Gastrocnemius medialis (tissue), 4 donors: ENCODE data around the gene VASH1. TPM values are rescaled to one million over a fixed set of nuclear protein-coding genes. Genes with fewer than 3 reads are reported as not detected.
A peak's percentile ranks its signal among the peaks of the same experiment; 100 is the strongest.

Experiments used
- ATAC-seq, 2 donors: fragments of 150-250 bp; one replicate each; pipeline ENCODE4 v1.9.1; 2016
- DNase-seq, 2 donors: peaks; one replicate each; pipeline ENCODE4 v3.0.0-alpha.2; 2019
- H3K27ac ChIP-seq, 4 donors: fragments of 200-600 bp; sonication (generic); 1 replicate in 1 of 4; 2 replicates in 3 of 4; pipeline ENCODE4 v1.5.1; 2016 to 2018; ENCODE audit warnings: mild to moderate bottlenecking in 2 of 4, moderate library complexity in 1 of 4
- H3K27me3 ChIP-seq, 3 donors: fragments of 200-600 bp; sonication (generic) in 2 of 3; 1 replicate in 1 of 3; 2 replicates in 2 of 3; pipeline versions ENCODE4 v1.5.1 to v1.6.0; 2016 to 2019; ENCODE audit warnings: mild to moderate bottlenecking in 1 of 3, moderate library complexity in 1 of 3
- H3K36me3 ChIP-seq, 2 donors: fragments of 200-600 bp; sonication (generic) in 1 of 2; one replicate each; pipeline ENCODE4 v1.5.1; 2017 to 2018
- H3K4me1 ChIP-seq, 2 donors: fragments of 200-600 bp; sonication (generic) in 1 of 2; one replicate each; pipeline ENCODE4 v1.5.1; 2016 to 2017; ENCODE audit warnings: mild to moderate bottlenecking in 2 of 2
- H3K4me3 ChIP-seq, 4 donors: fragments of 200-600 bp; sonication (generic) in 3 of 4; 1 replicate in 1 of 4; 2 replicates in 3 of 4; pipeline ENCODE4 v1.5.1; 2016 to 2019; ENCODE audit warnings: mild to moderate bottlenecking in 2 of 4
- H3K9me3 ChIP-seq, 3 donors: fragments of 200-600 bp; sonication (generic) in 2 of 3; 1 replicate in 1 of 3; 2 replicates in 2 of 3; pipeline ENCODE4 v1.5.1; 2016 to 2019
- CTCF ChIP-seq, 5 experiments: fragments of 450-650 bp in 3 of 5; fragments of 200-600 bp in 2 of 5; sonication (generic) in 2 of 5; IDR thresholded peaks in 4 of 5; conservative IDR thresholded peaks in 1 of 5; 1 replicate in 4 of 5; 2 replicates in 1 of 5; pipeline ENCODE4 v1.5.1; 2016 to 2019; ENCODE audit warnings: antibody characterized with exemption in 5 of 5, mild to moderate bottlenecking in 3 of 5, moderate library complexity in 3 of 5
- POLR2A ChIP-seq, 2 donors: fragments of 450-650 bp; IDR thresholded peaks; one replicate each; pipeline ENCODE4 v1.6.1; 2017; ENCODE audit warnings: antibody characterized with exemption in 2 of 2, mild to moderate bottlenecking in 2 of 2, moderate library complexity in 2 of 2
- in situ Hi-C, 4 donors: fragments of 200-750 bp; cut with MboI; loops; one replicate each; pipeline versions ENCODE4 v1.15.0 to v1.8.0; 2017; ENCODE audit warnings: low sequenced_read_pairs in 4 of 4
- intact Hi-C: fragments of 100-400 bp; cut with DNase I; formaldehyde crosslinking; loops from one replicate; pipeline ENCODE4 v1.15.1; 2023; ENCODE audit warnings: low total_unique reads
- total RNA-seq, 4 donors: library from RNA; depleted of rRNA; stranded (reverse); fragments of >200 nt; gene quantifications; one replicate each; pipeline versions ENCODE4 v1.1.0 to v1.2.3, GENCODE V29; 2016

The VASH1 gene
- total RNA-seq, 4 donors from 2014 or later = 0.56 to 6.1 (median 1.2) TPM

- in situ Hi-C loops (loop anchor here in 3 of 4 donors (10.0 to 25.0 kb wide), 2 partner anchors 69 to 371 kb away; partner anchors contain the start of gene CIPC (in 1 of the 3)), intact Hi-C loops (no loop called here)
- H3K4me1 ChIP-seq = peaks cover 17 to 23% of the 10 kb centered on the region in 2 donors
- no peak overlapping the region for H3K4me3 ChIP-seq
- TF ChIP-seq CTCF (IDR thresholded peaks at IDR 0.05 in 4 of 5, conservative IDR thresholded peaks at IDR 0.05 in 1 of 5) (no peak), POLR2A (IDR thresholded peaks at IDR 0.05) (no peak)
- H3K27me3 ChIP-seq = no peaks in the 10 kb centered on the region
- H3K36me3 ChIP-seq = no peaks in the 10 kb centered on the region
- no peaks in the 10 kb centered on the region for H3K9me3 ChIP-seq
- H3K27ac ChIP-seq = peak overlapping the region; percentile 22 to 60 (median 58)
- no peak for ATAC-seq
- DNase-seq = no peak
Observed at GRCh38 chr14:76716285-76716684, 45.0 kb upstream of the VASH1 start.

- in situ Hi-C loops = loop anchor here in 3 of 4 donors (10.0 to 25.0 kb wide), 2 partner anchors 67 to 370 kb away; partner anchors contain the start of gene CIPC (in 1 of the 3)
- Histone ChIP-seq H3K4me3 (no peak overlapping the region), H3K9me3 (no peaks in the 10 kb centered on the region), H3K4me1 (peaks cover 17 to 23% of the 10 kb centered on the region in 2 donors), H3K27ac (no peak overlapping the region), H3K27me3 (no peaks in the 10 kb centered on the region), H3K36me3 (no peaks in the 10 kb centered on the region)
- no peak for ATAC-seq
- intact Hi-C loops = loop anchor here (2.0 kb wide), 1 partner anchor 67 kb away; no protein-coding TSS in a partner anchor
- DNase-seq = no peak
- TF ChIP-seq CTCF (IDR thresholded peaks at IDR 0.05 in 4 of 5, conservative IDR thresholded peaks at IDR 0.05 in 1 of 5) (no peak), POLR2A (IDR thresholded peaks at IDR 0.05) (no peak)
Observed at GRCh38 chr14:76717508-76718290, 43.6 kb upstream of the VASH1 start.

- in situ Hi-C loops = loop anchor here in 3 of 4 donors (10.0 to 25.0 kb wide), 2 partner anchors 66 to 369 kb away; partner anchors contain the start of gene CIPC (in 1 of the 3)
- no peak for TF ChIP-seq POLR2A (IDR thresholded peaks at IDR 0.05)
- TF ChIP-seq CTCF (IDR thresholded peaks at IDR 0.05 in 4 of 5, conservative IDR thresholded peaks at IDR 0.05 in 1 of 5) = no peak
- no peaks in the 10 kb centered on the region for H3K36me3 ChIP-seq
- intact Hi-C loops = loop anchor here (2.0 kb wide), 1 partner anchor 66 kb away; no protein-coding TSS in a partner anchor
- H3K9me3 ChIP-seq = no peaks in the 10 kb centered on the region
- H3K27ac ChIP-seq = peak overlapping the region in 1 of 4 donors; percentile 5
- DNase-seq (no peak), ATAC-seq (no peak)
- H3K27me3 ChIP-seq = no peaks in the 10 kb centered on the region
- H3K4me1 ChIP-seq = peaks cover 17 to 23% of the 10 kb centered on the region in 2 donors
- no peak overlapping the region for H3K4me3 ChIP-seq
Observed at GRCh38 chr14:76718306-76719040, 42.8 kb upstream of the VASH1 start.

- in situ Hi-C loops = loop anchor here in 3 of 4 donors (10.0 to 25.0 kb wide), 2 partner anchors 65 to 368 kb away; partner anchors contain the start of gene CIPC (in 1 of the 3)
- H3K36me3 ChIP-seq = no peaks in the 10 kb centered on the region
- intact Hi-C loops = loop anchor here (2.0 to 5.0 kb wide), 2 partner anchors 43 to 65 kb away; partner anchors contain the start of gene VASH1
- TF ChIP-seq POLR2A (IDR thresholded peaks at IDR 0.05) = no peak
- no peak for TF ChIP-seq CTCF (IDR thresholded peaks at IDR 0.05 in 4 of 5, conservative IDR thresholded peaks at IDR 0.05 in 1 of 5)
- no peak for ATAC-seq
- no peaks in the 10 kb centered on the region for H3K9me3 ChIP-seq
- H3K27ac ChIP-seq = peak overlapping the region; percentile 64 to 75 (median 69)
- DNase-seq = peak in 1 of 2 donors; percentile 35
- no peaks in the 10 kb centered on the region for H3K27me3 ChIP-seq
- H3K4me3 ChIP-seq = no peak overlapping the region
- H3K4me1 ChIP-seq = peaks cover 17 to 23% of the 10 kb centered on the region in 2 donors
Observed at GRCh38 chr14:76719666-76720065, 41.6 kb upstream of the VASH1 start.
